GM13976 (cell line): ENCODE data around the gene AKAP9.

Experiments used
- DNase-seq: peaks from one replicate; pipeline ENCODE4 v3.0.0; 2012; ENCODE audit warnings: low spot score
- in situ Hi-C: fragments of 300-500 bp; cut with MboI; formaldehyde crosslinking; loops from one replicate; pipeline ENCODE4 v1.12.0; 2022; ENCODE audit warnings: low sequenced_read_pairs, mixed read lengths, inconsistent platforms; ENCODE audit not compliant: unreplicated experiment
- TF ChIP-seq, protein P1 (sequence below): IDR thresholded peaks from 2 replicates; pipeline ENCODE4 v1.5.1; 2012; ENCODE audit warnings: borderline replicate concordance, mild to moderate bottlenecking; ENCODE audit not compliant: insufficient read depth; ENCODE audit errors: extremely low read depth, missing control alignments, control extremely low read depth

Gene AKAP9

DNA sequence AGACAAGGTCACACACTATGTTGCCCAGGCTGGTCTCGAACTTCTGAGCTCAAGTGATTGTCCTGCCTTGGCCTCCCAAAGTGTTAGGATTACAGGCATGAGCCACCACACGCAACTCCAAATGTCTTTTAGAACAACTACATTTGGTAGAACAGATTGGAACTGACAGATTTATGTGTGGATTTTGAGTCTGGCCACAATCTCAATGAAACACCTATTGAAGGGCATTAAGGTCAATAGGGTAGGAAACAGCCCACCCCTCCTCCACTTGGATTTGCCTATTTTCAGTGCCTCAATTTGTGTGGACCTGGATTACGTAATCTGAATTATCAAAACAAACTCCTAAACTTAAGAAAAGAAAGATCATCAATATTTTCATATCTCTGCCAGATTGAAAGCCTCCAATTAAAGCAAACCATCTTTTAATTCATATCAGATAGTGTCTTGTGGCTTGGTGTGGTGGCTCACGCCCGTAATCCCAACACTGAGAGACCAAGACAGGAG is 209.1 kb downstream of the AKAP9 start:
- TF ChIP-seq, protein P1, sequence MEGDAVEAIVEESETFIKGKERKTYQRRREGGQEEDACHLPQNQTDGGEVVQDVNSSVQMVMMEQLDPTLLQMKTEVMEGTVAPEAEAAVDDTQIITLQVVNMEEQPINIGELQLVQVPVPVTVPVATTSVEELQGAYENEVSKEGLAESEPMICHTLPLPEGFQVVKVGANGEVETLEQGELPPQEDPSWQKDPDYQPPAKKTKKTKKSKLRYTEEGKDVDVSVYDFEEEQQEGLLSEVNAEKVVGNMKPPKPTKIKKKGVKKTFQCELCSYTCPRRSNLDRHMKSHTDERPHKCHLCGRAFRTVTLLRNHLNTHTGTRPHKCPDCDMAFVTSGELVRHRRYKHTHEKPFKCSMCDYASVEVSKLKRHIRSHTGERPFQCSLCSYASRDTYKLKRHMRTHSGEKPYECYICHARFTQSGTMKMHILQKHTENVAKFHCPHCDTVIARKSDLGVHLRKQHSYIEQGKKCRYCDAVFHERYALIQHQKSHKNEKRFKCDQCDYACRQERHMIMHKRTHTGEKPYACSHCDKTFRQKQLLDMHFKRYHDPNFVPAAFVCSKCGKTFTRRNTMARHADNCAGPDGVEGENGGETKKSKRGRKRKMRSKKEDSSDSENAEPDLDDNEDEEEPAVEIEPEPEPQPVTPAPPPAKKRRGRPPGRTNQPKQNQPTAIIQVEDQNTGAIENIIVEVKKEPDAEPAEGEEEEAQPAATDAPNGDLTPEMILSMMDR: no peak
- in situ Hi-C loops: no loop called here
- DNase-seq: no peak

DNA sequence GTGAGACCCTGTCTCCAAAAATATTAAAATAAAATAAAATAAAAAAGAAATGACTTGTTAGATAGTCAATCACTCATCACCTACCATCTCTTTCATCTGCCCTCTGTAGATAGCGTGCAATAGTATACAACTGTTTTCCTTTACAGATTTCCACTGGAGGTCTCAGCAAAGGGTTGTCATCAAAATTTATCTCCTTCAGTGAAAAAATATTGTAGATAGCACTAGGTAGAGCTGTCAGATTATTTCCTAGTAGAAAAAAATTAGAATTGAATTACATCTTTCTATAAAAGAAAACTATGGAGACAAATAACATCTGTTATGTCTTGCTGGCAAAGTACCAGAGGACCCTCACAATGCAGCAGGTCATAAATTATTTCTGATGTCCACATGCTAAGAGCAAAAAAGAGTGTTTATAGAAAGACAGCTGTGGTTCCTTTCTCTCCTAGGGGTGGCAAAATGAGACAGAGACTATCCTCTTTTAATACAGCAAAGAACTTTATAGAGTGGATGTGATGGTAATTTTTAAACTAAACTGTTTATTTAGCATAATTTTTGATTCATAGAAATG is 209.9 kb downstream of the AKAP9 start:
- in situ Hi-C loops: no loop called here
- TF ChIP-seq, protein P1: no peak
- DNase-seq: no peak

DNA sequence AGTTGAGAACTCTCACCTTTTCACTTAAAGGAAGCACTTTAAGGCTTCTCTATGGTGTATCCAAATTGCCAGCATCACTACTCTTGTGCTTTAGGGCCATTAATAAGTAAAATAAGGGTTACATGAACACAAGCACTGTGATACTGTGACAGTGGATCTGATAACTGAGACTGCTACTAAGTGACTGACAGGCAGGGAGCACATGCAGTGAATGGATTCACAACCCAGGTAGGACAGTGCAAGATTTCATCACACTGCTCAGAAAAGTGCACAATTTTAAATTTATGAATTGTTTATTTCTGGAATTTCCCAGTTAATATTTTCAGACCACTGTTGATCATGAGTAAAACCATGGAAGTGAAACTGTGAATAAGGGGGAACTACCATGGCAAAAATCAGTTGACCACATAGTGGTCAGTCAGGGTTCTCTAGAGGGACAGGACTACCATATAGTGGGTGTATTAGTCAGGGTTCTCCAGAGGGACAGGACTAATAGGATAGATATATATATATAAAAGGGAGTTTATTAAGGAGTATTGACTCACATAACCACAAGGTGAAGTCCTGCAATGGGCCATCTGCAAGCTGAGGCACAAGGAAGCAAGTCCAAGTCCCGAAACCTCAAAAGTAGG is 214.6 kb downstream of the AKAP9 start:
- TF ChIP-seq, protein P1: no peak
- DNase-seq: no peak
- in situ Hi-C loops: no loop called here

DNA sequence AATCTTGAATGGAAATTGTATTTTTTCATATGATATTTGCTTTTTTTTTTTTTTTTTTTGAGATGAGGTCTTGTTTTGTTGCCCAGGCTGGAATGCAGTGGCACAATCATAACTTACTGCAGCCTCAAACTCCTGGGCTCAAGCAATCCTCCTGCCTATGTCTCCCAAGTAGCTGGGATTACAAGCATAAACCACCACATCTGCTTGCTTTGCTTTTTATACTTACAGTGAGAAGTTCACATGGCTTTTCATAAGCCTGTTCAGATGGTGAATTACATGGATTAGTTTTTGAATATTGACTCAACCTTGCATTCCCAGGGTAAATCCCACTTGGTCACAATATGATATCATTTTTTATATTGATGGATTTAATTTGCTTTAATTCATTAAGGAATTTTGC is 216.3 kb downstream of the AKAP9 start:
- TF ChIP-seq, protein P1: no peak
- in situ Hi-C loops: no loop called here
- no peak for DNase-seq

DNA sequence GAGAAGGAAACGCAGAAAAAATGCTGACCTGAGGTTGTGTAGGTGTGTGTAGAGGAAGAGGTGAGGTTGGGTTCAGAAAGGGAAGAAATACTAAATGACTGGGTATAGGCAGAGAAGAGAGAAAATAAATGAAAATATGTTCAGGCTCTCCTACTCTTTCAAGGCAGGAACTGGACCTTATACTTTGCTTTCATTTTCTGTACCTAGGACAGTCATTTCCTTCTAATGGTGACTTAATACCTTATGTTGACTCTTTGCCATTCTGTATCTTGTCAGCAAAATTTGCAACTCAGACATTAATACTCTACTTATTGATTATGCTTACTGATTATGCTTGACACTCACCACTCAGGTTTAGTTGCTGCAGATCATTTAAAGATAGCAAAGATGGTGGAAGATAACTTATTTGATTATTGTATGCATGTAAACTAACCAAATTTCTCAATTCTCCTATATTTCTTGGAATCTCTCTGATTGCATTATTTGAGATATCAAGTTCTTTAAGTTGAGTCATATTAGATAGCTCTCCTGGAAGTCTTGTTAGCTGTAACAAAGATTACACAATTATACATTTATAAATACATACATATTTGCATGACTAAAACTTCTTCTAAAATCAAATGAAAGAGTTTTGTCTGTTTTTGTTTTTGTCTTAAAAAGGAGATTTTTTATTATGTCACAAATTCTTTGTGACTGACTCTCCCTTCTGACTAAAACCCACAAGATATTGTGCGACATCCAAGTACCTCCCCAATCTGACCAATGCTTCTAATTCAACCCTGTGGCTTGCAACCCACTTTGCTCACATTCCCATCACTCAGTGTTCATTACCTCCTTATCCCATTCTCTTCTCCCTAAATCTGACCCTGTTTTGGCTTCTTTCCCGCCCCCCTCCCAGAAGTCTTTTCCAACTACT is 218.3 kb downstream of the AKAP9 start:
- TF ChIP-seq, protein P1: no peak
- in situ Hi-C loops: no loop called here
- peak; percentile 36 for DNase-seq
